Measurements from ENCODE around the gene ADARB2.

- TF ChIP-seq CTCF (IDR thresholded peaks at IDR 0.05): no peak
- no peak for TF ChIP-seq ZFX (IDR thresholded peaks at IDR 0.05; ENCODE audit: borderline replicate concordance)
Observed at GRCh38 chr10:1602037-1602484, 135.3 kb downstream of the ADARB2 start.
